ENCODE measurements around the gene SLC18A3.

Gene SLC18A3

DNA sequence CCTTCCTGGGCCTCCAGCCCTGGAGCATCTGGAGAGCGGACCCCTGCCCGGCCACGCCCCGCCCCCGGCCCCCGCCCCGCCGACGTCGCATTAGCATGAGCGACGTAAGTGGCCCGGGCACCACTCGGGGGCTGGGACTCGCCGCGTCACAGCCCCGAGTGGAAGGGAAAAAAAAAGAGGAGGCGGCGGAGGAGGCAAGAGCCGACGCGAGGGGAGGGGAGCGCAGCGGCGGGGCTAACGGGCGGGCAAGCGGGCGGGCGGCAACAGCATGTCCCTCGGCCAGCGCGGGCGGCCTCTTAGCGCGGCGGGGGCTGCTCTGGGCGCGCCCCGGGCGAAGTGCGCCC lies at the start of gene SLC18A3:
Gene SLC18A3, plus strand, starts transcription at position 197 of the 344 bp plus-strand sequence. CDS start 431 bp downstream, outside the sequence.
- DNase-seq = no peak

DNA sequence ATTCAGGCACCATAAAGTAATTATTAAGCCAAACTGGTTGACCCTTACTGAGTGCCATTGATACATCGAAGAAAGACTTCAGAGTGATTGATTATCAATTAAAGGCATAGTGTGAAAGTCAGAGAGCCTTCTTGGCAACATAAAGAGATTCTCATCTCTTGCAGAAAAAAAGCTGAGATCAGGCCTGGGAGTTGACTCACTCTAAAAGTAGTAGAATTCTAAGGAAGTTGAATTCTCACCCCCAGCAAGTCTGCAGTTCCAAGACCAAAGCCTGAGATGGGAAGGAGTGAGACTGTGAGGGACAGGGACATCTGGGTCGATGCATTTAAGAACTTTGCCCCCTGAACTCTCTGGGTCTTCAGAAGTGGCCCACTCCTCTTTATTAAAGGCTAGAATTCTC lies 49.6 kb upstream of the SLC18A3 start:
- no peak for DNase-seq

DNA sequence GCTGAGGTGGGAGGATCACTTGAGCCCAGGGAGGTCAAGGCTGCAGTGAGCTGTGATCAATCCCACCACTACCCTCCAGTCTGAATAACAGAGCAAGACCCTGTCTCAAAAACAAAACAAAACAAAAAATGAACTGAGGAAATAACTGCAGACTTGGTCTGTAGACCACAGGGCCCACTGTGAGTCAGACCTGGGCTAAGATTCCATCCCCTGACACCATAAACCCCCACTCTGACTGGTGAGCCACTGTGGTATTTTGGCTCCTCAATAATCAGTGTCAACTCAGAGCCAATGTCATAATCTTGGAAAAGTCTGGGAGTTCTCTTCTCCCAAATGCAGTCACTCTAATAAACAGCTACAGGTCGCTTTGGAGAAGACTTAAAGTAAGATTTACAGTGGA lies 47.2 kb upstream of the SLC18A3 start:
- DNase-seq = no peak

DNA sequence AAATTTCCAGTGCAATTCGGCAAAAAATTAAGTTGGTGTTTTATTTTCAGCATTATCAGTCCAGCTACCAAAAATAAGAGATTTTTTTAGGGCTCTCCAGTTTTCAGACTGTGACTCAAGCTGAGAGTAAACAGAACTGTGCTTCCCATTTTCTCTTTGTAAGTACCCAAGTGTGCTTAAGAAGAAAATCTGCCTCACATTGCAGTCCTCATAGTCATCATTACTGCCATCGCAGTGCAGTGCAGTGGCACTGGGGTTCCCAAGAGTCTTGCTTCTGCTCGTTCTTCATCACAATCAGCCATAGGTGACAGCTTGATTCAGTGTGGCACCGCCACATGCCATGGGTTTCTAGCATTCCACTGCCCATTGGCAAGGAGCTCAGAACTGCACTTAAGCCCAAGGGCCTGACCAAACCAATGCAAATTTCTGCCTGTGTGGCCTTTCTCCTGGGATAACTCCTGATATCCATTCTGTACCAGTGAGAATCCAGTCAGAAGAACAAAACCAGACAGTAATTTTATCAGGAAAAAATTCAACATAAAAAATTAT lies 45.6 kb upstream of the SLC18A3 start:
- no peak for DNase-seq

DNA sequence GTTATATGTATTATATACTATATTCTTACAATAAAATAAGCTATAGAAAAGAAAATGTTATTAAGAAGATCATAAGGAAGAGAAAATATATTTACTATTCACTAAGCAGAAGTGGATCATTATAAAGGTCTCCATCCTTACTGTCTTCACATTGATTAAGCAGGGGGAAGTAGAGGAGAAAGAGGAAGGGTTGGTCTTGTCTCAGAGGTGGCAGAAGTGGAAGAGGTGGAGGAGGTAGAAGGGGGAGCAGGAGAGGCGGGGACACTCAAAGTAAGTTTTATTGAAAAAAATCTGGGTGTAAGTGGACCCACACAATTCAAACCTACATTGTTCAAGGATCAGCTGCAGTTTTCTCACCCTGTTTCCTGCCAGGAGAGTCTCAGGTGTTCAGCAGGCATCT lies 42.3 kb upstream of the SLC18A3 start:
- DNase-seq = no peak

DNA sequence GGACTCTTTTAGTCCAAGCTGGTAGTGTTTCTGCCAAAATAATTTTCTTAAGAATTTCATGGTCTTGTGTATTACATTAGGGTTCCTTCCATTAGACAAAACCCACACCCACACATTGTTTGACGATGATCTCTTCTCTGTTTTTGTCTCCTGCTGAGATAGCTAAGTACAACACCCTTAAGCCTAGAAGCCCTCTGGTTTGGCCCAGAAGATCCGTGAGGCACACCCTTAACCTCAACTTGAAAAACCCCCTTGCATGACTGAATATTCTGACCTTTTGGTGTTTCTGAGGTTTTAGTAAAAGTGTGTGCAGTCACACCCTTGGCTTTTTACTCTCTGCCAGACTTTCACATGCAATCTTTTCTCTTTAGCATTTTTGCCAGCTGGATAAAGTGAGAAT lies 41.9 kb upstream of the SLC18A3 start:
- no peak for DNase-seq

DNA sequence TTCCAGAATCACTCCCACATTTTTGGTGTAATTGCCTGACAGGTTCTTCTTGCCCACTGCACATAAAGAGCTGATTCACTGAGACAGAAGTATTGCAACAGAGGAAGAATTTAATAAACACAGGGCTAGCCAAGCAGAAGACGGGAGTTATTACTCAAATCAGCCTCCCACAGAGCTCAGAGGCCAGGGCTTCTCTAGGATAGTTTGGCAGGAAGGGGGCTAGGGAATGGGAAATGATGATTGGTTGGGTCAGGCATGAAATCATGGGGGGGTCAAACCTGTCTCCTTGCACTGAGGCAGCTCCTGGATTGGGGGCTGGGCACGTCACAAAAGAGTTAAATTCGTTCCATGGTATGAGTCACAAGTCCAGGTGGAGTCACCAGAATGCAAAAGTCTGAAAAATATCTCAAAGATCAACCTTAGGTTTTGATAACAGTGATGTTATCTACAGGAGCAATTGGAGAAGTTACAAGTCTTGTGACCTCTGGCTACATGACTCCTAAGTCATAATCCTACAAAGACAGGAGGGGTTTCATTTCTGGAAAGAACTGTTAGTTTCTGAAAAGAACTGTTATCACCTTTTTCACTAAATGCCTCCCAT lies 41.0 kb upstream of the SLC18A3 start:
- no peak for DNase-seq

DNA sequence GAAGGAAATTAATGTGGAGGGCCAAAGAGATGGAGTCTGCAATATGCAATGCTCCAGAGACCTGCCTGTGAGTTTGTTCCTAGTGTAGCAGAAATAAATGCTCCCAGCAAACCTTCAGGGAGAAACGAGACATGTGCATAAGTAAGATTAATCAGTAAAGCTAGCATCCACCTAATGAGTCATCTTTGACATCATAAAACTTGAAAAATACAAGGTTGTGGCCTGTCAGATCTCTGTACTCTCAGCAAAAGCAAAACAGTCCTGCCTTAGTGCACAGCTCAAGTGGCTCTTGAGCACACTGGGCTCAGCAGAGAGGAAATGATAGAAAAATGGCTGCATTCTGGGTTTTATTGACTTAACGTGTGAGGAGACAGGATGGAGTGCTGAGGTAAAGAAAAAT lies 38.7 kb upstream of the SLC18A3 start:
- no peak for DNase-seq

DNA sequence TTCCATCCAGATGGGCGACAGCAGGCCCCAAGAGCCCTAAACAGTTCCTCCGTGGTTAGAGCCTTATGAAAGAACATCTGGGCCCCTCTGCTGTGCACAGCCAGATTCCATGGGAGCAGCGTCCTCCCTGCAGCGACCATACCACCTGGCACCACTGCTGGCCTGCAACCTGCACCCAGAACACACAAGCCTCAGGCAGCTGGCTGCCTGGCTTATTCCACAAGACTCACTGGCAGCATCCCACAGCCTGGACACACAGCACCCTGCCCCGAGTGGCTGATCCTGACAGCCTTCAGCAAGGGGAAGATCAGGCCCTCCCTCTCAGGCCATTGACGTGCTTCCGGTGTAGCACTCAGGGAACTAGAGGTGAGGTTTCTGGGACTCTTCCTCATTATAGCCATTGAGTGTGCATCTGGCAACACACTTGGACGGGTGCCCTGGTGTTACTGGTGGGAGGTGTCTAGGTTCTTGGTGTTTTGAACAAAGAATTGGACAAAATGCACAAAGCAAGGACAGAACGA lies 37.5 kb upstream of the SLC18A3 start:
- no peak for DNase-seq

DNA sequence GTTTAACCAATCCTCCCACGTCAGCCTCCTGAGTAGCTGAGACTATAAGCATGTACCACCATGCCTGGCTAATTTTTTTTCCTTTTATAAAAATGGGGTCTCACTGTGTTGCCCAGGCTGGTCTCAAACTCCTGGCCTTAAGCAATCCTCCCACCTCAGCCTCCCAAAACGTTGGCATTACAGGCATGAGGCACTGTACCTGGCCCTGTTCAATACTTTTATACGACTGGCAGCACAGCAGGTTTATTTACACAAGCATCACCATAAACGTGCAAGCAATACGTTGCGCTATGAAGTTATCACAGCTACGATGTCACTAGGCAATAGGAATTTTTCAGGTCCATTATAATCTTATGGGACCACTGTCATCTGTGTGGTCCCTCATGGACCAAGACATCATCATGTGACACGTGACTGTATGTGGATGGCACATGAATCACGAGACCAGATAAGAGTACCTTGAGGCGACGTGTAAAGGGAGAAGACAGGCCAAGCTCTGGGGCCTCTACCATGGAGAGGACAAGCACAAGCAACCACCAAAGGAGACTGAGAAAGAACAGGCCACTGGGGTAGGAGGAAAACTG lies 34.5 kb upstream of the SLC18A3 start:
- no peak for DNase-seq

DNA sequence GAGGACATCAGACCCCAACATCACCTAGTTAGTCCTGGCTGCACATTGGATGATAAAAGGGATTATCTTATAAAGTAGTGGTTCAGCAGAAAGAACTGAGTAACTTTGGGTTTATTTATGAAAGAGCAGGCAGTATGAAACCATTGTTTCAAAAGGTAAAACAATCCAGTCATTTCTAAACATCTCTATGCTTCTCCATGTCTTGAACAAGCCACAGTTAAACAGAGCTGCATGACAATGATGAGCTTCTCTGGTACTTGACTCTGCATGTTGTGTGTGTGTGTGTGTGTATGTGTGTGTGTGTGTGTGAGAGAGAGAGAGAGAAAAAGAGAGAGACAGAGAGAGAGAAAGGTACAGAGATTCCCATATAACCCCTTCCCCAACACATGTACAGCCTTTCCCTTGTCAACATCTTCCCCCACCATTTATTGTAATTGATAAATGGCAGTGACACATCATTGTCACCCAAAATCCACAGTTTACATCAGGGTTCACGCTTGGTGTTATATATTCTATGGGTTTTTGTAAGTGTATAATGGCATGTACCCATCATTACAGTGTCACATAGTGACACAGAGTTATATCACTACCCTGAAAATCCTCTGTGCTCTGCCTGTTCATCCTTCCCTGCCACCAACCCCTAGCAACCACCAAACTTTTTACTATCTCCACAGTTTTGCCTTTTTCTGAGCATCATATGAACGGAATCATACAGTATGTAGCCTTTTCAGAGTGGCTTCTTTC lies 32.8 kb upstream of the SLC18A3 start:
- no peak for DNase-seq

DNA sequence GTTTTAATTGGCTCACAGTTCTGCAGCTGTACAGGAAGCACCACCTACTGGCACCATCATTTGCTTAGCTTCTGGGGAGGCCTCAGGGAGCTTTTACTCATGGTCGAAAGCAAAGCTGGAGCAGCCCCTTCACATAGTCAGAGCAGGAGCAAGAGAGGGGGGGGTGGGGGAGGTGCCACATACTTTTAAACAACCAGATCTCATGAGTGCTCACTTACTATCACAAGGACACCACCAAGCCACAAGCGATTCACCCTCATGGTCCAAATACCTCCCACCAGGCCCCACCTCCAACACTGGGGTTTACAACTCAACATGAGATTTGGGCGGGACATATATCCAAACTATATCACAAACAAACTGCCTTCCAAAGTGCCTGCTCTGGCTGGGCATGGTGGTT lies 31.7 kb upstream of the SLC18A3 start:
- DNase-seq = no peak

DNA sequence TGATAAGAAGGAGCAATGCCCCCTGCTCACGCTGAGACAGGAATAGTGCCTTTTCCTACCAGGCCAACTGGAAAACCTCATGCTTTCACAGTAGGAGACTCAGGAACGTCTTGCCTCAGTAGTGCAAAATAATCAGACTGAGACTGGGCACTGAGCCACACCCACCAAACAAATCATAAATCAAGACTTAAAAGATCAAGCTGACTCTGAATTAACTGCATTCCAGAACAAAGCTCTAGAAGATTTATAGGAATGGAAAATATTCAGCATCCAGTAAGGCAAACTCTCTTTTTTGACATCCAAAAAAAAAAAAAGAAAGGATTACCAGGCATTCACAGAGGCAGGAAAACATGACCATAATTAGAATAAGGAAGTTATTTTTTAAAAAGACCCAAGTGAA lies 30.5 kb upstream of the SLC18A3 start:
- no peak for DNase-seq

DNA sequence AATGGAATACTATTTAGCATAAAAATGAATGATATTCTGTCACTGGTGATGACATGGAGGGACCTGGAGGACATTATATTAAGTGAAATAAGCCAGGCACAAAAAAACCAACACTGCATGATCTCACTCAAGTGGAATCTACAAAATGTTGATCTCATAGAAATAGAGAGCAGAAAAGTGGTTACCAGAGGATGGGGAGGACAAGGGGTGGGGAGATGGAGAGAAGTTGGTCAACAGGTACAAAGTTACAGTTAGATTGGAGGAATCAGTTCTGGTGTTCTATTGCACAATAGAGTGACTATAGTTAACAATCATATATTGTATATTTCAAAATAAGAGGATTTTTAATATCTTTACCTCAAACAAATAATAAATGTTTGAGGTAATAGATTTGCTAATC lies 24.7 kb upstream of the SLC18A3 start:
- no peak for DNase-seq

DNA sequence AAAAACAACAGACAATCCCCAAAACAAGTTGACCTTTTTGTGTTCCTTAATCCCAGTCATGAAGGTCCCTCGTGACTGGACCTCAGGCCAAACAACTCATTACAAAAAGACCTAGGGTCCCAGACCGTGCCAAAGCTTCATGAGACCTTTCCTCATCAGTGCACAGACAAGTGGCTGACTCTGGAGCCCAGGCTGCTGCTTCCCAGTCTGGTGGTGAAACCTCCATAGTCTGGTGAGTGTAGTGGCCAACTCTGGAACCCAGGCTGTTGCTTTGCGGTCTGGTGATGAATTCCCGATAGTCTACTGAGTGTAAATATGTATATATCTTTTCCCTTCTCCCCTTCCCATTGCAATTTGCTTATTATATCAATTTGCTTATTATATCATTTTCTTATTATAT lies 22.1 kb upstream of the SLC18A3 start:
- DNase-seq = no peak

DNA sequence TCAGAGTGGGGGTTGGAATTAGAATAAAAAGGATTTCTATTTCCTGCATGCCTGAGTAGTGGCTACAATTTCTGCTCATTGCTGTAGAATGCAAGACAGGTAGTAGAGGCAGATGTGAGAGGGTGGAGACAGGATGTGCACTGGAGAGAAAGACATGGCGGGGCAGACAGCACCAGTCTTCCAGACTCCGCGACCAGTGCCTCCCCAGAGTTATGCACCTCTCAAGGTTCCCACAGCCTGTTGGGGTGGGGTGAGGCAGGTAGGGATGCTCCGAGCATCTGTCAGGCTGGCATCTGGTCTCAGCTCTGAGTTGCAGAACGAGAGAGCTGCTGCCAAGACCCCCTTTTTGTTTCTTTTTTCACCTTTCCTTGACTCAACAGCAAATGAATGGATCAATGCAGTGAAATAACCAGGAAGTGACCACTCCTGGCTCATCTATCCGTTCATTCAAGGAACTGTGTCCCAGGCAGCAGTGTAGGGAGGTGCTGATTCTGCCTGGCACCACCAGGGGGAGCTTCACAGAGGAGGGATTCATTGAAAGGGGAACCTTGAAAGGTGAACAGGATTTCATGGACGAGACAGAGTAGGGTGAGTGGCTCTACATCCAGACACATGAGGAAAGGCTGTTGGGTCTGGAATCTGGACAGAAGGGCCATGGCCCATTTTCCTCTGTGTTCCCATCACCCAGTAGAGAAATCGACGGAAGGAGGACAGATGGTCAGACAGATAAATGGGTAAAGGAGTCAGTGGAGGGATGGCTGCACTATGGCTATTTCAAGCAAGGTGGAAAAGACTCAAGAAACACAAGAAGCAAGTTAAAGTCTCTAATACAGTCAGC lies 17.2 kb upstream of the SLC18A3 start:
- DNase-seq = peak in 1 of 2 experiments; percentile 2

DNA sequence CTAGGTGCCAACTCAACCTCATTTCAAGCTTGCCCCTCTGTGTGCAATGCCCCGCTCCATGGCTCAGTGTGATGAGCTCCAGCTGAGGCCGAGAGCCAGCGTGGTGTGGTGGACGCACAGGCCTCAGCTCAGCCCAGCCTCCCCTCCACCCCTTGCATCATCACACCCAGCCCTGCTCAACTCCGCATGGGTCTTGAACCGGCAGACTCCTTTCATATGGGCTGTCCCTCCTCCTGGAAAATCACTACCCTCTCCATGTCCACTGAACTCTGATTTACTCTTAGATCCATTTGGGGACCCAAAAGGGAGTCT lies 16.6 kb upstream of the SLC18A3 start:
- DNase-seq = no peak

DNA sequence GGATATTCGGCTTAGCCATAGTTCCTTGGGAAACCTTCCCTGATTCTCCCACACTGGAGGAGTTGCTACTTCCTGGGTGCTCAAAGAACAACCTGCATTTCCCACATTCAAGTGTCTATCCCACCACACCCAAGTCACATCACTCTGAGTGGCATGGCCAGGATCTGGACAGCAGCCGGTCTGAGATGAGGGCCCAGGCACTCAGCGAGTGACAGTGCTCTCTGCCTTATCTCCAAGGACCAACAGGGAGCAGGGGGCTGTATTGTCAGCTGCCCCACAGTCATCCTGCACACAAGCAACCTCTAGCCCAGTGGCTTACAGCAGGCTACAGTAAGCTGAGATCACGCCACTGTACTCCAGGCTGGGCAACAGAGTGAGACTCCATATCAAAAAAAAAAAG lies 16.1 kb upstream of the SLC18A3 start:
- no peak for DNase-seq

DNA sequence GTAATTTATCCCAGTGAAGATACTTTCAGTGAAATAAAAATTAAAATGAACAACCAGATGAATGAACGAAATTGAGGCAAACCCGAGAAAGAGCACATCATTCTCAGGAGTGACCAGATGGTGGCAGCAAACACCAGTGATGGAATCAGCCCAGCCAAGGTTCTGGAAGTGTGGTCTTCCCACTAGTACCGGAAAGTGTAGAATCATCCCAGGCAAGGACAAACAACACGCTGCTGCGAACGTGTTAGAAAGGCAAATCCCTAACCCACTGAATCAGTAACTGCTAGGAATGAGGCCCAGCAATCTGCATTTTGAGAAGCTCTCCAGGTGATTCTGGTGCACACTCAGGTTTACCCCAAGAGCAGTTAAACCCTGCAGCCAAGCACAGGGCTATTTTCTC lies 15.5 kb upstream of the SLC18A3 start:
- no peak for DNase-seq

DNA sequence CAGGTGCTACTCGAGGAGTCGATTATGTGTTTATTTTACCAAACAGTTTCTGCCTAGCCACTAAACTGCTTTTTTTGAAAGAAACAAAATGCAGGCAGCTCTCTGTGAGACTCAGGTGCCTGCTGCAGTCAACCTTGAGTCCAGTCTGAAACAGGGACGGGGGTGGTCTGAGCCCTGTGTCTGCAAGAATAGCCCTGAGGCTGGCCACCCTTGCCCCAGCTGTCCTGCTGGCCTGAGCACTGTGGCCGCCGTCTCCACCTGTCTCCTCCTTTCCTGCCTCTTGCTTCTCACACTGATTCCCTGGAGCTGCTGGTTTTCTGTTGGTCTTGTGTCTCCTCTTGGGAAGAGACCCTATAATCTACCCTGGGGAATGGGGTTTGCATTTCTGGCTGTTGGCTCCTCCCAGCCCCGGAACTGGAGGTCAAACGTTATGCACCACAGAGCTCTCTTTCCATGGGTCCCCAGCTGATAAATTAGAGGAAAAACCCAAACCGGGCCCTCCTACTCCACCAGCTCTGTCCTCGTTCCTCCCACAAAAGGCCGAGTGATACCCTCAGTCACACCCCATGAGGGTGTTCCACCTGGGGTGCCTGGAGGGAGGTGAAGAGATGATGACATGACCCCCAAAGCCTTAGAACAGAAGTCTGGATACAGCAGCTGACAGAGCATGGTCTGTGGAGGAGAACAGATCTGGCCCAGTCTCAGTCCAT lies 15.0 kb upstream of the SLC18A3 start:
- DNase-seq = no peak

DNA sequence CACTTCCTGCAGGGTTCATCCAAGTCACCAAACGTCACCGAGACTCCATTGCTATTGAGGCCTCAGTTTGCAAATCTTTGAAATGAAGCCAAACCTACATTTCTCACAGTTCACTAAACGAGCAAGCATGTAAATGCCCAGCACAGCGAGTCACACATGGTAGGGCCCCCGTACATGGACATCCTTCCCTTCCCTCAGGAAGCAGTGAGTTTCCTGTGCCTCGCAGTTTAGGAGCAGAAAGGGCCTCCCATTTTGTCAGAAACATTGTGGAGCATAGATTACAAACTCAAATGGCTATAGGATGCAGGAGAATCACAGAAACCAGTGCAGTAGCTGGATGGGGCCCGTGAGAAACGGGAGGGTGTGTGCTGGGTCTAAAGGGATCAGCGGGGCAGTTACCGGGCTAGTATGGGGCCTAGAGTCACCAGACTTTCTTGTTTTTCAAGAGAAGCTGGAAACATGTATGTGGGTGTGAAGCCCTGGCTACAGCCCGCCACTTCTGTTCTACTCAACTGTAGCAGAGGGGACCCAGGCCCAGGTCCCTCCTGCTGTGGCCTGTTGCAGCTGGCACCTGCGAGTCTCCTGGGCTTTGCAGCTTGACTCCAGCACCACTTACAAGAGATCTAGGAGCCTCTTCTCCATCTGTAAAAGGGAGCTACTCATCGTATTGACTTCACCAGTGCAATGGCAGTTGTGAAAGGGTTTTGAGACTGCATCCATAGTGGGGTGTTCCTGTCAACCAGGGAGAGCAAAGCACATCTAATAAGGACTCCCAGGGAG lies 14.2 kb upstream of the SLC18A3 start:
- no peak for DNase-seq

DNA sequence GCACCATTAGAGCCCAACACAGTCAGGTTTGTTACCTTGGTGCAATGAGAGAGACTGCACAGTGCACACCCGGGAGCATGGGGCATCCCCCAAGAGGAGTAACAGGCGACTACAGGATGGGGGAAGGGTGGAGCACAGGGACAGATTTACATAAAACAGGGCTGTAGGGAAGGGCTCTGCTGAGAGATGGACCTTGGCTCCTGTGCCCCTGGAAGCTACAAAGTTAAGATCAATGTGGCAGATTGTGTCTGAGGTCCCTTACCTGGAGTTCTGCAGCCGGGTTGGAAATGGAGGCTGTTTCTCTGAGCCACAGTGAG lies 13.7 kb upstream of the SLC18A3 start:
- no peak for DNase-seq

All from NCI-H187 (cell line).